Epithelial cell of esophagus (primary cell): ENCODE data around the gene TYSND1.

Experiments
- DNase-seq: peaks from one replicate; pipeline ENCODE4 v3.0.0; 2010; ENCODE audit warnings: low read depth
- H3K4me3 ChIP-seq: 2 replicates; pipeline ENCODE4 v1.5.1; 2011; ENCODE audit warnings: mild to moderate bottlenecking, low read length, control low read depth
- TF ChIP-seq, protein P1 (sequence below): IDR thresholded peaks from 2 replicates; pipeline ENCODE4 v1.5.1; 2011; ENCODE audit warnings: low read depth, mild to moderate bottlenecking, low read length, control low read depth, inconsistent platforms; ENCODE audit not compliant: insufficient read depth; ENCODE audit errors: missing control alignments

The TYSND1 gene

DNA sequence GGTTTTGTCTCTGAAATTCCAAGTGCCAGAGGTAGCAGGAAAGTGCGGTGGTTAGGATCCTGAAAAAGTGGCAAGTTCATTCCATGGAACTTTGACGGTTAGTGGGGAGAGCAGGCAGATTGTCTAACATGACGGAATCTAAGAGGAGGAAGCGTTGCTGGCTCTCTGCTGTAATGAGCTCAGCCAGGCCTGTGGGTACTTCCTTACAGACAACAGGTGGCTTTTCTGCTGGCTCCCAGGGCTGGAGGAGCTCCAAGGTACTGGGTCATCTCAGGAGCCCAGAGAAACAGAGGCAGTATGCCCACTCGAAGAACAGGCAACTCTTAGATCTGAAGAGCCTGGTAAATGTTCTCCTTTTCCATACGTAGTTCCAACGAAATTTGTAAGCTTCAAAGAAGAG, 10.8 kb downstream of the TYSND1 start:
- TF ChIP-seq, protein P1, sequence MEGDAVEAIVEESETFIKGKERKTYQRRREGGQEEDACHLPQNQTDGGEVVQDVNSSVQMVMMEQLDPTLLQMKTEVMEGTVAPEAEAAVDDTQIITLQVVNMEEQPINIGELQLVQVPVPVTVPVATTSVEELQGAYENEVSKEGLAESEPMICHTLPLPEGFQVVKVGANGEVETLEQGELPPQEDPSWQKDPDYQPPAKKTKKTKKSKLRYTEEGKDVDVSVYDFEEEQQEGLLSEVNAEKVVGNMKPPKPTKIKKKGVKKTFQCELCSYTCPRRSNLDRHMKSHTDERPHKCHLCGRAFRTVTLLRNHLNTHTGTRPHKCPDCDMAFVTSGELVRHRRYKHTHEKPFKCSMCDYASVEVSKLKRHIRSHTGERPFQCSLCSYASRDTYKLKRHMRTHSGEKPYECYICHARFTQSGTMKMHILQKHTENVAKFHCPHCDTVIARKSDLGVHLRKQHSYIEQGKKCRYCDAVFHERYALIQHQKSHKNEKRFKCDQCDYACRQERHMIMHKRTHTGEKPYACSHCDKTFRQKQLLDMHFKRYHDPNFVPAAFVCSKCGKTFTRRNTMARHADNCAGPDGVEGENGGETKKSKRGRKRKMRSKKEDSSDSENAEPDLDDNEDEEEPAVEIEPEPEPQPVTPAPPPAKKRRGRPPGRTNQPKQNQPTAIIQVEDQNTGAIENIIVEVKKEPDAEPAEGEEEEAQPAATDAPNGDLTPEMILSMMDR = no peak
- no peak for DNase-seq
- H3K4me3 ChIP-seq = no peak overlapping the region

- TF ChIP-seq, protein P1 = no peak
- no peak for DNase-seq
- no peak overlapping the region for H3K4me3 ChIP-seq
Observed at GRCh38 chr10:70135046-70135445, 11.5 kb downstream of the TYSND1 start.

DNA sequence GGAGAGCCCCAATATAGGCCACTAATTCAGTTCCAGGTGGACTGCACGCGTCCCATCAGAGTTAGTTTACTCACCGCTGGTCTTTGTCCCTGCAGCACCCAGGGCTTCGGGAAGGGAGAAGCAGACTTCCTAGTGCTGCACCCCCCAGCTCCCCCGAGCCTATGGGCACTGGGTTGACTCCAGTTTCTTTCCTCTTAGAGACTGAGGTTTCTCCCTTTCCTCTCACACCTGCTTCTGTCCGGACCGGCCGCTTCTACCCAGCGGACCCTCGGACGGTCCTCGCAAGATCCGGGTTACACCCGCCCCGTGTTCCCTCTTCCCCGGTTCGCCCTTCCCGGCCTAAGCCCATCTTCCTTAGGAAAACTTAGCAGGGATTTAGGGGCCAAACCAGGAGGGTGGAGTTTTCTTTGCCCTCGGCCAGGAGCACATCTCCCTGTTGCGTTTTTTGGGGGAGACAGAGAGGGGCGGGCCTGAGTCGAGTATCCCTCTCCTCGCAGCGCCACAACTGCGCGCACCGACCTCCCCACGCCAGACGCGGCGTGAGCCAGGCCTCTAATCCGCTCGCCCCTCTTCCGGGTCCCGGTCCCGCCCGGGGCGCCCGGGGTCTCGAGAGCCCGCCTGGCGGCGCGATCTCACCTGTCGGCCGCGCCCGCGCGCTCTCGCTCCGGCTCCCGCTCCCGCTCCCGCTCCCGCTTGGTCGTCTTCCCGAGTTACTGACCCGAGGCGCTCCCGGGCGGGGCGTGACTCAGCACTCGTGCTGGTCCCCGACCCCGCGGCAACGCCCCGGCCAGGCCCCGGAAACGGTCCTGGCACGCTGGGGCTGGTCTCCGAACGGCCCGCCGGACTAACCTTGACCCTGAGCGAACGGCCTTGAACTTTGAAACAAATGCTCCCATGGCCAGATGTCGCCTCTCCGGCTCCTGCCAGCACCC, 14.1 kb downstream of the TYSND1 start, which contains the start of gene AIFM2:
TSS of gene AIFM2 (minus strand) at position 728 of the 932 bp plus-strand sequence. CDS start 8,741 bp downstream, outside the sequence.
- DNase-seq = peak; percentile 66
- TF ChIP-seq, protein P1 = no peak

DNA sequence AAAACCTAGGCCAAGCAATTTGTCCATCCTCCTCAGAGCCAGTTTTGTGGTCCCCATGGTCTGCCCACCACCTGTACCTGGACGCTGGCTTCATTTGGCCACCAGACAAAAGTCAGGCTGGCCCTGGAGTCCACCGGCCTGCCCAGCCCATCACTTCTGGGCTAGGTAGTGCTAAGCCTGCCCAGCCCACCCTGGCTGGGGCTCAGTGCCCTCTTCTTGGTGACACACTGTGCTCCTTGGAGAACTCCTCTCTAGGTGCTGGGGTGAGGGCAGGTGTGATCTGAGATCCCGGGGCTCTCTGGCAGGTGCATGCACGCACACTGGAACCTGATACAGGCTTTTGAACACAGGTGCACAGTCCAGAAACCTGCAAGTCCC, 15.0 kb downstream of the TYSND1 start:
- no peak overlapping the region for H3K4me3 ChIP-seq
- no peak for DNase-seq
- TF ChIP-seq, protein P1 = no peak

More for the DNA sequence above, 14.1 kb downstream of the TYSND1 start, which contains the start of gene AIFM2:
- H3K4me3 ChIP-seq = peak within 1 kb of the TSS; percentile 45

- DNase-seq = peak; percentile 66
Observed at GRCh38 chr10:70130878-70131559, 15.5 kb downstream of the TYSND1 start.

DNA sequence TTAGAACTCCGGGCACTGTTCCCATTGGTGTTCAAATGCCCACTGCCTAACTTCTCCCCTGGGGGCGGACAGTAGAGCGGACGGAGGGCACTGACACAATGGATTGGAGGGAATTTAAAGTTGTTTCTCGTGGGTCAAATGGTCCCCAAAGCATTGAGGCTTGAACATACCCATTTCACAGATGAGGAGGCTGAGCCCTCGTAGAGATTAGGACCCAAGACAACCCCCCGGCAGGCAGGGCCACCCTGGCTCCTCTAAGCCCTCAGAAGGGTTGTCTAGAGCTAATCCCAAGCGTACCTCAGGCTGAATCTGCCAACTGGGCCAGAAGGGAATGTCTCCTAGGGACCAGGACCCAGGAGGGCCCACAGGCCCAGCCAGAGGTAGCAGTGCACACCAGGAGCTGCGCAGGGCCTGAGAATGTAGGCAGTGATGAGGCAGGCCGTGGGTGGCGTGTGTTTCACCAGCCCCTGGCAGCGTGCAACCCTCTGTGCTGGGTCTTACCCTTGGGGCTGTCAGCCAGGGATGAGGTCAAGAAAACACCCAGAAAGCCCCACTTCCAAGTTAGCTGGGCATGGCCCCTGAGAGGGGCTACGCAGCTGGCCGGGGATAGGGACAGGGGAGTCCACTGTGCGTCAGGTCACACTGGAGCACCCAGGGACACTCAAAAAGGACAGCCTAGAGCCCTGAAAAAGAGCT, 19.7 kb downstream of the TYSND1 start:
- no peak for DNase-seq
- TF ChIP-seq, protein P1 = no peak
- no peak overlapping the region for H3K4me3 ChIP-seq

More at GRCh38 chr10:70130878-70131559, 15.5 kb downstream of the TYSND1 start:
- no peak overlapping the region for H3K4me3 ChIP-seq
- TF ChIP-seq, protein P1 = no peak
